ENCODE measurements around the gene TGM2.

DNA sequence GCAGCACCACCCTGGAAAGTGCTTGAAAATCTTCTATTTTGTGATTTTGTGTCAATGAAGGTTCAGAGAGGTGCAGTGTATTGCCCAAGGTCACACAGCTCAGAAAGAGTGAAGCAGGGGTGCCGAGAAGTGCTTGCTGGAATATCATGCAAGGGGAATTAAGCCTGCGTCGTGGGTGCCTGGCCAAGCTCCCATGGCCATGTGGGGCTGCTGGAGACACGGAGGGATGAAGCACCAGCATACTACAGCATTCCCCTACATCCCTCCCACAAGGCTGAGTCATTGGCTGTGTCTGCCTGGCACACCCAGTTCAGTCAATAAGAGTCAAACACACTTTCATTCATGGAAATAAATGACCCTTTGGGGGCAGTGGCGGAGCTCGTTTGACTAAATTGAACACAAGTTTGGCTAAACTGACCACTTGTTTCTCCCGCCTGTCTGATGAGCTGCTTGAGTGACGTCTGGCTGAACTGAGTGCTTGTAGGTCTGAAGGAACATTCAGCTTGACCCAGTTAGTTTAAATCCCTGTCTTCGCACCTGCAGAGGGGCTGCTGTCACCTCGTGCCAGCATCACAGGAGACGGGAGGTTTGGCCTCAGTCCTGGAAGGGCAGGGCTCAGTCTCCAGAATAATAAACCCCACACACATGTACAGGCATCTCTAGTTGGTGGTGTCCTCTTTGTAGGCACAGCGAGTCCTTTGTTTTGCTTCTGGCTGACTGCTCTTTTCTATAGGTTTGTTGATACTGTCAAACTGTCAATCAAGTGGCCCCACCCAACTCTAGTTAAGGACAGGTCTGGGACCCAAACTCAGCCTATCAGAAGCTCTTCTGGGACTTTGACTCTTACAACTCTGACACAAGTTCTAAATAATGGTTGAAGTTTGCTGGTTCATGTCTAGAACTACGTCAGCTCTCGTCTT lies 8.4 kb upstream of the TGM2 start:
- TF ChIP-seq FOXP2 (optimal IDR thresholded peaks at IDR 0.05; ENCODE audit: control extremely low read depth, extremely low read length, insufficient read depth) (no peak), EZH2 (IDR thresholded peaks at IDR 0.05) (no peak), POLR2AphosphoS5 (IDR thresholded peaks at IDR 0.05; ENCODE audit: borderline replicate concordance, low read depth, low read length) (no peak)
